NCI-H1105 treated with DMSO at 0.1 percent for 48 hours (cell line): Measurements from ENCODE around the gene LCN15.
"Not testable (repeated sequence)": the region's sequence is repeated elsewhere in the genome, so short reads cannot be mapped to it uniquely, and the experiment has no call there.

Experiments used
- DNase-seq: peaks from one replicate; lab custom pipeline; 2025; lab: John Stamatoyannopoulos, UW

The LCN15 gene

GRCh38 chr9:136794281-136794999, 30.1 kb upstream of the LCN15 start:
- no peak for DNase-seq

GRCh38 chr9:136793086-136793946, 29.0 kb upstream of the LCN15 start:
- no peak for DNase-seq

GRCh38 chr9:136792321-136793085, 28.2 kb upstream of the LCN15 start:
- DNase-seq: no peak

DNA sequence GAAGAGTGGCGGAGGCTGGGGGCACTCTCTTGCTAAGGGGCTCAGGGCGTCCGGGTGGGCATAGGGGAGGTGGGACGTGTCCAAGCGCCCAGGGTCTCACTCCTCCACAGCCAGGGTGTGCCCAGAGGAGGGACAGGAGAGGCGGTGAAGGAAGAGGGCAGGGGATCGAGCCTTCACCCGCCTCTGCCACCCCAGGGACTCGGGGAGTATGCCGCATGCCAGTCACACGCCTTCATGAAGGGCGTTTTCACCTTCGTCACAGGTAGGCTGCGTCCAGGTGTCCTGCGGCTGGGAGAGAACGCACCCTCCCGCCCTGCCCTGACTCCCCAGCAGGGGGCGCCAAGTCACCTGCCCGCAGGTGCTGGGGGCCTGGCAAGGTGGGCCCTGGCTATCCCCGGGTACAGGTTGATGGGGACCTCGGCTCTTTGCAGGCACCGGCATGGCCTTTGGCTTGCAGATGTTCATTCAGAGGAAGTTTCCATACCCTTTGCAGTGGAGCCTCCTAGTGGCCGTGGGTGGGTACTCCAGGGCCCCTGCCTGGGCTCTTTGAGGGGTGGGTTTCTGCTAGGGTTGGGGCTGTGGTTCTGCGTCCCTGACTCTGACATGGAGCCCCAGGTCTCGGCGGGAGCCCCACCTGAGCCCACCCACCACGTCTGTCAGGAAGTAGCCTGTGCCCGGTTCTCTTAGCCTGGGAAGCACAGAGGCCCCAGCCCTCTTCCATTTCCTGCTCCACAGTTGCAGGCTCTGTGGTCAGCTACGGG, 27.4 kb upstream of the LCN15 start:
- DNase-seq: peak; percentile 30

- DNase-seq: peak; percentile 98
Observed at GRCh38 chr9:136790640-136791515, 26.6 kb upstream of the LCN15 start, which contains the start of gene TMEM141. Gene TMEM141 (plus strand): TSS chr9:136791344. CDS start chr9:136791371, 27 bp downstream.

GRCh38 chr9:136789523-136789937, 25.2 kb upstream of the LCN15 start:
- no peak for DNase-seq

- DNase-seq: not testable (repeated sequence)
Observed at GRCh38 chr9:136788644-136789522, 24.6 kb upstream of the LCN15 start.

DNA sequence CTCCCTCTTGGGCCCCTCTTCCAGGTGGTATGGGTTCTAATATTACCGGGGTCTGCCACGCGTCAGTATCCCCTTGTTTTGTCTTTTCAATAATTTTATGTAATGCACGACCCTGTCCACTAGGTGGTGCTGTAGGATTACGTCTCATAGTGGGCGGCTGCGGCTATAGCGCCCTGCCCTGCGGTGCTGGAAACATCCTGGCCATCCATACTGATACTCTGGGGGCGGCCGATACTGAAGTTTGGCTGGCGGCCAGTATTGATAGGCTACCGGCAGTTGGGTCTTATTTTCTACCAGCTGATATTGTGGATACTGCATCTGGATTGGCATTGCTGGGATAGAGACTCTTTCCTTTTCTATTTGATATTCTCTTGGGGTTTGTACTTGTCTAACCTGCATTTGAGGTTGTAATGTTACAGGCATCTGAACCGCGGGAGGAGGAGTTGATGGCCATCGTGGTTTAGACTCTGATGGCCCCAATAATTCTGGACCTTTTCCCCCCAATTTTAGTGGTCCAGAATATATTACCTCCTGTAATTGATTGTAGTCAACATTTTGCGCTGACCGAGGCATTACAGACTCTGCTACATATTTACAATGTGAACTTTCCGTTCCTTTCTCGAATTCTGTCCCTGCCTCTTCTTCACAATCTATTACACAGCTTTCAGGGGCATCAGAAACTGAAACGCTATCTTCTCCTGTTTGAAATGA, 23.5 kb upstream of the LCN15 start:
- peak; percentile 69 for DNase-seq

DNA sequence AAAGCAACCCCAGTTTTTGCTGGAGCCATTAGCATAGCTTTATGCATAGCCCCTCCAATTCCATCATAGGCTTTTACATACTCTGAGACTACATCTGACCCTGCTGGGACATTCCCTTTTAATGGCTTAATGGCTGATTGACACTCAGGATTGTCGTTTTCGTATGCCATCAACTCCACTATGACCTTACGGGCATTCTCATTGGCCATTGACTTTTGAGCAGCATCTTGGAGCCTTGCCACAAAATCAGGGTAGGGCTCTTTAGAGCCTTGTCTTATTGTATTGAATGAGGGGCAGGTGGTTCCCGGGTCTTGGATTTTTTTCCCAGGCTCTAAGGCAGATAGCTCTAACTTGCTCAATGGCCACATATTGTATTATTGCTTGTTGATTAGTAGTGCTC, 22.7 kb upstream of the LCN15 start:
- DNase-seq: peak; percentile 47

DNA sequence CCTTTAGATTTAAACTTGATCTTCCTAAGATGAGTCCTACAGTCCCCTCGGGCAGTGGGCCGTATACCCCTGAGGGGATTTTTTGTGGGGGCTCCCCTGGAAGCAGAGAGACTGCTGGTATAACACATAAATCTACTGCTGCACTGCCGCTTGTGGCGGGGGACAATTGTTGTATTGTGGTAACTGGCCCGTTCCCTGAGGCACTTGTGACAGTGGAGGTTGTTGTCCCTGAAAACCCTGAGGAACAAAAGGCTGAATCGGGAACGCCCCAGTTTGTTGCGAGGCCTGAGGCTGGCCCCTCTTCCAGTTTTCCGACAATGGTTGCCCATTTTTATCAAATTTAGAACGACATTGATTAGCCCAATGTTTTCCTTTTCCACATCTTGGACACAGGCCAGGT, 22.1 kb upstream of the LCN15 start:
- no peak for DNase-seq

DNA sequence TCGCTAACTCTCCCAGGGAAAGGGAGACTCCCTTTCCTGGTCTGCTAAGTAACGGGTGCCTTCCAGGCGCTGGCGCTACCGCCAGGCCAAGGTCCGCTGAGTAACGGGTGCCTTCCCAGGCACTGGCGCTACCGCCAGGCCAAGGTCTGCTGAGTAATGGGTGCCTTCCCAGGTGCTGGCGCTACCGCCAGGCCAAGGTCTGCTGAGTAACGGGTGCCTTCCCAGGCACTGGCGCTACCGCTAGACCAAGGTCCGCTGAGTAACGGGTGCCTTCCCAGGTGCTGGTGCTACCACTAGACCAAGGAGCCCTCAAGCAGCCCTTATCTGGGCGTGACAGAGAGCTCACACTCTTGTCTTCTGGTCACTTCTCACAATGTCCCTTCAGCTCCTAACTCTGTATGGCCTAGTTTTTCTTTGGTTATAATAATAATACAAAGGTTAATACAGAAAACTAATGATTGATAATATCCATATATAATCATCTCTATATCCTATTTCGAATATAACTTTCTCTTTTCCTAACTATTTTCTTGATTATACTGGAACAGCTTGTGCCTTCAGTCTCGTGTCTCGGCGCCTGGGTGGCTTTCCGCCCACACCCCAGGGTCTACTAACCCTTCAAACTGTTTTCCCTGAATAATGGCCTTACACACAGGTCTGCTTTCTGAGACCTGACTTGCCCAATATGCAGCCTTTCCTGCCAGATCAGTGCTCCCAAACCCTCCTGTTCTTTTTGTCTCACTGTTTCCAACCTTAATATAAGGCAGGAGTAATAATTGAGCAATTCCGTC, 21.4 kb upstream of the LCN15 start:
- DNase-seq: not testable (repeated sequence)

DNA sequence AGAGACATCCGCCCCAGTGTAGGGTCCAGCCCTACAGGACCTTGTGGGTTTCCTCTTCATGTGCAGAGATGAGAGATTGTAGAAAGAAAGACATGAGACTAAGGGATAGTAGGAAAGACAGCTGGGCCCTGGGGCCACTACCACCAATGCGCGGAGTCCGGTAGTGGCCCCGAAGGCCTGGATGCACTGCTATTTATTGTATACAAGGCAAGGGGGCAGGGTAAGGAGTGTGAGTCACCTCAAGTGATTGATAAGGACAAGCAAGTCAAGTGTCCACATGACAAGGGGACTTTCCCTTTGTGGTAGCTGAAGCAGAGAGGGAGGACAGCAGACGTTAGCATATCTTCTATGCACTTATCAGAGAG, 20.7 kb upstream of the LCN15 start:
- no peak for DNase-seq

DNA sequence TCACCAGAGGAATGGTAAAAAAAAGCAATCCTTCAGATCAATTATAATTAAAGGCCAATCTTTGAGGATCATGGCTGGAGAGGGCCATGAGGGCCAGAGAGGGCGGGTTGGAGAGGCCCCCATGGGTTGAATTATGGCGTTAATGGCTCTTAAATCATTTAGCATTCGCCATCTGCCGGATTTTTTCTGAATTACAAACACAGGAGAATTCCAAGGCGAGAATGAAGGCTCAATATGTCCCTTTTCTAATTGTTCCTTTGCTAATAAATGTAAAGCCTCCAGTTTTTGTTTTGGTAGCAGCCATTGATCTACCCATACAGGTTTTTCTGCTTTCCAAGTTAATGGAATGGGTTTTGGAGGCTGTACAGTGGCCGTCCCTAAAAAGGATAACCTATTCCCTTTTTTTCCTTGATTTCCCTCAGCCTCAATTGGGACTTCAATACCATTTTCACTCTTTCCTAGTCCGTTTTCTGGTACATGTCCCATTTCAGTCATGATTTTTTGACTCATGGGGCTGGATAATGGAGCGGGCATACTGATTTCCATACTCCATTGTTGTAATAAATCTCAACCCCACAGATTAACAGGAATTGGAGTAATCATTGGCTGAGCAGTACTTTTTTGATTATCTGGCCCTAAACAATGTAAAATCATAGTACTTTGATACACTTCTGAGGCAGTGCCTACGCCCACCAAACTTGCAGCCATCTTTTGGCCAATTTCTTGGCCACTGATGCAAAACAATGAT, 20.1 kb upstream of the LCN15 start:
- peak; percentile 13 for DNase-seq

- no peak for DNase-seq
Observed at GRCh38 chr9:136782452-136782851, 18.1 kb upstream of the LCN15 start.

DNA sequence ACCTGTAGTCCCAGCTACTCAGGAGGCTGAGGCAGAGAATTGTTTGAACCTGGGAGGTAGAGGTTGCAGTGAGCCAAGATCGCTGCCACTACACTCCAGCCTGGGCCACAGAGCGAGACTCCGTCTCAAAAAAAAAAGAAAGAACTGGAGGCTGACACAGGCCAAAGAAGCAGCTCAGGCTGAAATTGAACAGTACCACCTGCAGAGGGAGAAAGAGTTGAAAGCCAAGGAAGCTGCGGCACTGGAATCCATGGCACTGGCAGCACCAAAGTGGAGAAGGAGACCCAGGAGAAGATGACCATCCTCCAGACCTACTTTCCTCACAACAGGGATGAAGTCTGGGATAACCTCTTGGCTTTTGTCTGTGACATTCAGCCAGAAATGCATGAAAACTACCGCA, 15.5 kb upstream of the LCN15 start:
- DNase-seq: no peak

- DNase-seq: no peak
Observed at GRCh38 chr9:136777359-136777758, 13.0 kb upstream of the LCN15 start.

GRCh38 chr9:136776947-136777346, 12.6 kb upstream of the LCN15 start:
- no peak for DNase-seq

DNA sequence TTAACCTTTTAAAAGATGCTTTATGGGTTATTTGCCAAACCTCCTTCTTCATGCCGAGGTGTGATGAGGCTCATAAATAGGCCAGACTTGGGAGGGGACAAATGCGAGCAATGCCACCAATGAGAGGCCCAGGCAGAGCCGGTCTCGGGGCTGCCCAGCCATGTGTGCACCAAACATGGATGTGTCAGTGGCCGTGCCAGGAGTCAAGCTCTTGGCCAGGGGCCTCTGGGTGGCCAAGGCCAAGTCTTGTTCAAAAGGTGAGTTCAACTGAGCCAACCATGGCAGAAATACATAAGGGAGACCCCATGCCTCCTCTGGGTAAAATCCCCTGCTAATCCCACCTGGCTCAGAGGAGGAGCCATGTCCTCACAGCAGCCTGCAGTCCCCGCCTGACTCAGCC, 10.9 kb upstream of the LCN15 start:
- no peak for DNase-seq
